GM19324 (cell line): ENCODE results near the gene B3GLCT.
A peak's percentile ranks its signal among the peaks of the same experiment; 100 is the strongest.
"Not testable (repeated sequence)": the region's sequence is repeated elsewhere in the genome, so short reads cannot be mapped to it uniquely, and the experiment has no call there.

ENCODE experiments used
- ATAC-seq: cut with Tn5 transposase; IDR thresholded peaks from one replicate; pipeline ENCODE4 v1.9.1; 2021; ENCODE audit warnings: mild to moderate bottlenecking, moderate library complexity; ENCODE audit not compliant: unreplicated experiment, low FRiP score

B3GLCT gene

GRCh38 chr13:31199849-31200636, at the start of gene B3GLCT:
TSS of gene B3GLCT (plus strand) at chr13:31199975. CDS start at chr13:31200085, 110 bp downstream.
- peak; percentile 89 for ATAC-seq

- ATAC-seq, result no peak
Observed at GRCh38 chr13:31150315-31150985, 49.3 kb upstream of the B3GLCT start.

GRCh38 chr13:31151837-31152236, 47.9 kb upstream of the B3GLCT start:
- ATAC-seq, result no peak

- no peak for ATAC-seq
Observed at GRCh38 chr13:31154939-31155338, 44.8 kb upstream of the B3GLCT start.

GRCh38 chr13:31159306-31159705, 40.5 kb upstream of the B3GLCT start:
- no peak for ATAC-seq

GRCh38 chr13:31160857-31161556, 38.8 kb upstream of the B3GLCT start:
- no peak for ATAC-seq

GRCh38 chr13:31161557-31162150, 38.1 kb upstream of the B3GLCT start, which contains the start of gene HSPH1:
TSS of gene HSPH1 (minus strand) at chr13:31161904. CDS start at chr13:31161582, 322 bp downstream.
- peak; percentile 96 for ATAC-seq

GRCh38 chr13:31162151-31163008, 37.4 kb upstream of the B3GLCT start:
- ATAC-seq, result peak; percentile 94

- no peak for ATAC-seq
Observed at GRCh38 chr13:31166591-31166990, 33.2 kb upstream of the B3GLCT start.

- no peak for ATAC-seq
Observed at GRCh38 chr13:31167490-31167889, 32.3 kb upstream of the B3GLCT start.

- no peak for ATAC-seq
Observed at GRCh38 chr13:31168166-31168565, 31.6 kb upstream of the B3GLCT start.

- no peak for ATAC-seq
Observed at GRCh38 chr13:31168736-31169135, 31.0 kb upstream of the B3GLCT start.

- no peak for ATAC-seq
Observed at GRCh38 chr13:31172001-31172400, 27.8 kb upstream of the B3GLCT start.

GRCh38 chr13:31172535-31172934, 27.2 kb upstream of the B3GLCT start:
- ATAC-seq, result no peak

- ATAC-seq, result no peak
Observed at GRCh38 chr13:31174018-31174417, 25.8 kb upstream of the B3GLCT start.

- ATAC-seq, result no peak
Observed at GRCh38 chr13:31175847-31176532, 23.8 kb upstream of the B3GLCT start.

- ATAC-seq, result not testable (repeated sequence)
Observed at GRCh38 chr13:31177813-31178495, 21.8 kb upstream of the B3GLCT start.

- no peak for ATAC-seq
Observed at GRCh38 chr13:31179241-31179640, 20.5 kb upstream of the B3GLCT start.

- no peak for ATAC-seq
Observed at GRCh38 chr13:31179754-31180153, 20.0 kb upstream of the B3GLCT start.
